DMS153 treated with DMSO at 0.1 percent for 48 hours (cell line): ENCODE results near the gene AIFM3.

Experiments
- DNase-seq: peaks from one replicate; lab custom pipeline; 2025; ENCODE audit not compliant: unreplicated experiment; lab: John Stamatoyannopoulos, UW

The AIFM3 gene

DNA sequence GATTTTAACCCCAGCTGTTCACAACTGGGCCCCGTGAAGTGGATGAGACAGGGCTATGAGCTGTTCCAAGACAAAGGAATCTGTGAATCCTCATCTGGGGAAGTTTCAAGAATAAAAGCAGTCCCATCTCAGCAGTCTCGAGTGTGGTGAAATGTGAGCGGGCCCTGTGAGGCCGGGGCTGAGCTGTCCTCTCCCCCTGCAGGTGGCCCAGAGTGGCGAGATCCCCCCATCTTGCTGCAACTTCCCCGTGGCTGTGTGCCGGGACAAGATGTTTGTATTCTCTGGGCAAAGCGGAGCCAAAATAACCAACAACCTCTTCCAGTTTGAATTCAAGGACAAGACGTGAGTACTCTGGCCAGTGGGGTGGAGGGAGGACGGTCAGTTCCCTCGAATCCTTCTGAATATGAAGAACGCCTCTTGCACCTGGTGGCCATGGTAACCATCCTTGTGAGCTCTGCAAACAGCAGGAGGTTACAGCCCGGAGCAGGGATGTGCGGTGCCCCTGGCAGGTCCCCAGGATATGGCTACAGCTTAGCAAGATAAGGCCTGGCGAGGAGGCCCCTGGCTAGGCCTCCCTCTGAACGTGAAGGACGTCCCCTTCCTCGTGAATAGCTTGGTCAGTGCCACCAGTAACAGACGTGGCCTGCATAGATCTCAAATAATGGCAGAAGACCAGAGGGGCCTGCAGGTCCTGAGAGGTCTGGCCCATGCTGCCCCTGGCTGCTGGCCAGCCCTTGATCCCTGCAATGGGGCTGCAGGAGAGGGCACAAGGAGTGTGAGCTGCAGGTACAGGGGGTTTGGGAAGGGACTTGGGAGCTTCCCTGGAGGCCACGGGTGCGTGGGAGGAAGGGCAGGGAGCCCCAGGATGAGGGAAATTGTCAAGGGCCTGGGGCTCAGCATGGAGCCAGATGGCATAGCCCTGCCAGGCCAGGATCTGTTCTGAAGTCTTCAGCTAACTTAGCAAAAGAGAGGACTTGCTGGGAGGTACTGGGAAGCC is 23.4 kb downstream of the AIFM3 start:
- no peak for DNase-seq

GRCh38 chr22:20991252-20992055 is 24.4 kb downstream of the AIFM3 start:
- DNase-seq = no peak

GRCh38 chr22:20992056-20992442 is 25.0 kb downstream of the AIFM3 start:
- no peak for DNase-seq

- DNase-seq = no peak
These were observed 25.6 kb downstream of the AIFM3 start for GRCh38 chr22:20992456-20993303.

- no peak for DNase-seq
These were observed 26.5 kb downstream of the AIFM3 start for GRCh38 chr22:20993304-20994127.

DNA sequence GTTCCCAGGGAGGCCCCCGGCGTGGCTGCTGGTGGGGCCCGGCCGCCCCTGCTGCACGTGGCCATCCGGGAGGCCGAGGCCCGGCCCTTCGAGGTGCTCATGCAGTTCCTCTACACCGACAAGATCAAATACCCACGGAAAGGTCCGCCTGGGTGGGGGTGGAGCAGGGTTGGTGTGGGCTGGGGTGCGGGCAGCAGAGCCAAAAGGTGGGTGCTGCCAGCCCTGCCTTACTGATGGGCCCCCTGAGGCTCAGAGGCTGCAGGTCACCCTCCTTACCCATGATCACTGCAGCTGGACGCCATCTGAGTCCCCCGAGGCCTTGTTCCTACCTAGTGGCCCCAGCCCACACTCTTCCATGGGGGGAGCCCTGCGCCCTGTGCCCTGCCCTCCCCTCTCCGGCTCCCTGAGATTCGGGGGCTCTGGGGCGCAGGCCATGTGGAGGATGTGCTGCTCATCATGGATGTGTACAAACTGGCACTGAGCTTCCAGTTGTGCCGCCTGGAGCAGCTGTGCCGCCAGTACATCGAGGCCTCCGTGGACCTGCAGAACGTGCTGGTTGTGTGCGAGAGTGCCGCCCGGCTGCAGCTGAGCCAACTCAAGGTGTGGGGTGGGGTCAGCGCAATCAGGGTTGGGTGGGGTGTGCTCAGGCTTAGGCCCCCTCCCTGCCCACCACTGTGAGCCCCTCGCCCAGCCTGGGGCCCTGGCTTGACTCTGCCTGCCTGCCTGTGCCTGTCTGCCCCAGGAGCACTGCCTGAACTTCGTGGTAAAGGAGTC is 27.3 kb downstream of the AIFM3 start:
- DNase-seq = no peak

- DNase-seq = no peak
These were observed 27.8 kb downstream of the AIFM3 start for GRCh38 chr22:20994902-20995241.

- DNase-seq = no peak
These were observed 28.4 kb downstream of the AIFM3 start for GRCh38 chr22:20995329-20996030.

DNA sequence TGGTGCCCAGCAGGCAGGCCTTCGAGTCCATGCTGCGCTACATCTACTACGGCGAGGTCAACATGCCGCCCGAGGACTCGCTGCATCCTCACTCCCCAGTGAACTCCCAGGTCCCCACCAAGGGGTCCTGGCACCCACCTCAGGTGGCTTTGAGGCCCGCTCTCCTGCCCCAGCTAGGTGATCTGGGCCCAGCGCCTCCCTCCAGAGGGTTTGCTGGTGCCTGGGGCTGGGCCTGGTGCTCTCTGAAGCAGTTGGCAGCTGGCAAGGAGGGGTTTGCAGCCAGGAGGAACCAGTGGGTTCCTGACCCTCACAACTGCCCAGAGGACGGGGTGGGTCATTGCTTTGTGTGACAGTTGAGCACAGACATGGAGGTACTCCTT is 29.0 kb downstream of the AIFM3 start:
- no peak for DNase-seq

DNA sequence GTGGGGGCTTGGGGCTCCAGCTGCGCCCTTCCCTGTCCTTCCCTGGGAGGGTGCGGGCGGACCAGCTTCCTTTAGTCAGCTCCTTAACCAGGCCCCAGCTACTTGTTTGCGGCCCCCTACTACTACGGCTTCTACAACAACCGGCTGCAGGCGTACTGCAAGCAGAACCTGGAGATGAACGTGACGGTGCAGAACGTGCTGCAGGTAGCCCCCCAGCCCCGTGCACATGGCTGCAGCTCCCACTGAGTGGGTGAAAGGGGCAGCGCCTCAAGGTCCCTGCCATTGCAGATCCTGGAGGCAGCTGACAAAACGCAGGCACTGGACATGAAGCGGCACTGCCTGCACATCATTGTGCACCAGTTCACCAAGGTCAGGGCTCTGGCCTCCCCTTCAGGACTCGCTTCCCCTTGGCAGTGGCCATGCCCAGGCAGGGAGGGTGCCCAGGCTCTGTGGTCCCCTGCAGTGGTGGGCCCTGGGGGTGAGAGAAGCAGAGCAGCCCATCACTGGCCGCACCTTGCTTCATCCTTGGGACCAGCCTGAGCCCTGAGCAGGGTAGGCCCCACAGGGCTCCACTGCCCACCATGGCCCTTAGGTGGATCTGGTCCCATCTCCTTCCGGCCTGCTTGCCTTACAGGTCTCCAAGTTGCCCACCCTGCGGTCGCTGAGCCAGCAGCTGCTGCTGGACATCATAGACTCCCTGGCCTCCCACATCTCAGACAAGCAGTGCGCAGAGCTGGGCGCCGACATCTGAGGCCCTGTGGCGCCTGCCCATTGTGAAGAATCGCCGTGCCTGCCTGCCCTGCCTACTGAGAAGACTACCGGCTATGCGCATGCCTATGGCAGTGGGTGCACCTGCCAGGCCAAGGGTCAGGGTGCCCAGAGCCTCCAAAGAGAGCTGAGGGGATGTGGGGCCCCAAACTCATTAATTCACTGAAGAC is 29.8 kb downstream of the AIFM3 start:
- no peak for DNase-seq

DNA sequence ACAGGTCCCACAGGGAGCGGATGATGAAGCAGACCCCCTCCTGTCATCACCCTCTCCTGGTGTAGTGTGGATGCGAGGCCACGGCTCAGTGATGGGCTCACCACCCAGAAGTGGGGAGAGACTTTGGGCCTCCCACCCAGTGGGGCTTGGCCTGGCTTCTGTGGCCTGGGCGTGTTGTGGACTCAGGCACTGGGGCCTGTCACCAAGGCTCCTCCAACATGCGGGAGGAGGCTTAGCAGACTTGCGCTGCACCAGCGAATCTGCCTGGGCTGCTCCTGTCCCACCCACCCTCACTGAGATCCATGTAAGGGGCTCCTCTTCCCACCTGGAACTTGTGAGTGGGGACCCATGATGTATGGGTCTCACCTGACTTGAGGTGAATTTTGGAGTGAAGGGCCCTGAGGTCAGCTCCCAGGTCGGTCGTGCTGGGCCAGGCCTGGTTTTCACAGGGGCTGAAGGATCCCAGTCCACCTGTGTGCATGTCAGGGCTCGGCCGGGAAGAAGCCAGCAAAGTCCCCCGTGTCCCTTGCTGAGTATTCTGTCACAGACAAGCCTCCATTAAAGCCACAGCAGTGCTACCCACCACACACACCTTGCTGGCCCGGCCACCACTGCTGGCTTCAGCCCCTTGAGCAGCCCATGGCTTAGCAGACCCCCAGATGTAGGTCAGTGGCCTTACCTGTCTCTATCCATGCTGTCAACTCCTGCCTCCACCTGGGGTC is 30.6 kb downstream of the AIFM3 start:
- no peak for DNase-seq

DNA sequence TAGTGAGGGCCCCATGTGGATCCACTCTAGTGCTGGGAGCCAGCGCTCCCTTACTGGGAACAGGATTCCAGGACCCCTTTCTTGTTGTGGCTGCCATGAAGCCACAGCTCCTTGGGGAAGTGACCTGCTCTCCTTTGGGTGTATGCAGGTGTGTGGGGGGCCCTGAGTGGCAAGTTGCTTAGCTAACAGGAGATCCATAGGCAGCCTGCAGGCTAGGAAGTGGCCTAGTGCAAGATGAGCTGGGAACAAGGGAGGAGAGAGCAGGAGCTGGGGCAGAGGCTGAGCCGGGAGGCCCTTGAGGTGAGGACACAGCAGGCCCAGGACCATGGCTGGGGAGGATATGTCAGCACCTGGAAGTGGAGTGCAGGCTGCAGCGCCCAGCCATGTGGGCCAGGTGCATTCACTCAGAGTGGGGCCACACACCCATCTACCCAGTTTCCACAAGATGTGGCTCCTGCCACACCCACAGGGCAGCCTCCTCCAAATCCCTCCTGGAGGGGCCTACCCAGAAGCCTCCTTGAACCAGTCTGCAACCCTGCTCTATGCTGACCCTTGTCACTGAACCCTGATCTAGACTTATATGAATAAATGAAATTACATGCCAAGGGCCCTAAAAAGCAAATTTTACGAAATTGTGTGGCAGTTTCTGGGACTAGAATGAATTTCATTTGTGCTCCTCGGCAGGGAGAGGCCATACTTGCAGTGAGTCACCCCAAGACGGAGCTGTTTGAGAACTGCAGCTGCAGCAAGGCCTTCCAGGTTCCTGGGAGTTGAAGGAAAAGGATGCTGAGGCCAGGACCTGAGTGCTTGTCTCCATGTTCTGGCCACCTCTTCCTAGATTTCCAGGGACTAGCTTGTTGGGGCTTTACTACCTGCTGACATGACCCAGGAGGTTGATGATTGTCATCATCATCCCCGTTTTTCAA is 31.6 kb downstream of the AIFM3 start:
- DNase-seq = no peak

- no peak for DNase-seq
These were observed 32.5 kb downstream of the AIFM3 start for GRCh38 chr22:20999350-21000206.

DNA sequence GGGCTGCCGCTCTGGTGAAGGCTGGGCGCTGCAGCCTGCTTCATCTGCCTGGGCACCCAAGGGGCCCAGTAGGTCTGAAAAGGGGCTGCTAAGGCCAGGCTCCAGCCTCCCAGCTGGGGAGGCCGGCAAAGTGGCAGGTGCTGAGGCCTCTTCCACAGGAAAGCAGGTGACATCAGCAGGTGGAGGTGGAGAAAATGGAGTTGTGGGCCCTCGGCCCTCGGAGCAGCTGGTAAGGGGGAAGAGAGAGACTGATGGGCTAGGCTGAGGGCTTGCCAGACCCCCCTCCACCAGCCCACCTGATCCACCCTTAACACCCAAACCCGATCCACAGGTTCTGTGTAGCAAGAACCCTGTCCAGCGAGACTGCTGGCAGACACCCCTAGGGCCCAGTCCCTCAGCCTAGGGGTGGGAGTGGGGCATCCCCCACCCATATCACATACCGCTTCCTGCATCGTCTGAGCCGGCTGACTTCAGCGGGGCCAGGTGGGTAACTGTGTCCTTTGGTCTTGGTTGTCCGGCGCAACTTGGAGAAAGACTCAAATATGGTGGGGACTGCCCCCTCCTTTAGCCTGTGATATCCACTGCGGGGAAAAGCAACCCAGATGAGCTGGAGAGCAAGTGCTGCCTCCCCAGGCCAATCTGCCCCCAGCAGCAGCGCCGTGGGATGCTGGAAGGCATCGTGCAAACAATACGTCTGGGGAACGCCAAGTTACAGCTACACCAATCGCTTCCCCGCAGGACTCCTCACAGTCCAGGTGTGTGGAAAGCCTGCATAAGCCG is 33.3 kb downstream of the AIFM3 start:
- no peak for DNase-seq
